GM19452 (cell line): ENCODE measurements around the gene HMGA1.

Experiments
- ATAC-seq: cut with Tn5 transposase; IDR thresholded peaks from one replicate; pipeline ENCODE4 v1.9.1; 2021; ENCODE audit not compliant: unreplicated experiment

HMGA1 gene

GRCh38 chr6:34236443-34237315 lies at the start of gene HMGA1:
HMGA1 (plus strand) TSS chr6:34236873; CDS start chr6:34240781, 3,908 bp downstream.
- peak; percentile 59 for ATAC-seq

GRCh38 chr6:34189806-34190503 lies 46.7 kb upstream of the HMGA1 start:
- ATAC-seq: no peak

- no peak for ATAC-seq
Observed at GRCh38 chr6:34190504-34191122, 46.1 kb upstream of the HMGA1 start.

GRCh38 chr6:34194772-34195171 lies 41.9 kb upstream of the HMGA1 start:
- no peak for ATAC-seq

GRCh38 chr6:34195726-34196115 lies 41.0 kb upstream of the HMGA1 start:
- no peak for ATAC-seq

GRCh38 chr6:34196116-34196832 lies 40.4 kb upstream of the HMGA1 start:
- no peak for ATAC-seq

GRCh38 chr6:34196833-34197195 lies 39.9 kb upstream of the HMGA1 start:
- no peak for ATAC-seq

- no peak for ATAC-seq
Observed at GRCh38 chr6:34200340-34200971, 36.2 kb upstream of the HMGA1 start.

GRCh38 chr6:34201455-34202107 lies 35.1 kb upstream of the HMGA1 start:
- no peak for ATAC-seq

GRCh38 chr6:34202329-34203201 lies 34.1 kb upstream of the HMGA1 start:
- no peak for ATAC-seq

GRCh38 chr6:34204693-34205092 lies 32.0 kb upstream of the HMGA1 start:
- no peak for ATAC-seq

GRCh38 chr6:34205466-34205865 lies 31.2 kb upstream of the HMGA1 start:
- no peak for ATAC-seq

- ATAC-seq: no peak
Observed at GRCh38 chr6:34205916-34206315, 30.8 kb upstream of the HMGA1 start.

- ATAC-seq: no peak
Observed at GRCh38 chr6:34206726-34207125, 29.9 kb upstream of the HMGA1 start.

GRCh38 chr6:34207695-34208443 lies 28.8 kb upstream of the HMGA1 start:
- no peak for ATAC-seq

- no peak for ATAC-seq
Observed at GRCh38 chr6:34213772-34214171, 22.9 kb upstream of the HMGA1 start.

- ATAC-seq: no peak
Observed at GRCh38 chr6:34218691-34219090, 18.0 kb upstream of the HMGA1 start.

GRCh38 chr6:34223381-34223955 lies 13.2 kb upstream of the HMGA1 start:
- peak; percentile 30 for ATAC-seq
